Measurements from ENCODE around the gene CHD6.

DNA sequence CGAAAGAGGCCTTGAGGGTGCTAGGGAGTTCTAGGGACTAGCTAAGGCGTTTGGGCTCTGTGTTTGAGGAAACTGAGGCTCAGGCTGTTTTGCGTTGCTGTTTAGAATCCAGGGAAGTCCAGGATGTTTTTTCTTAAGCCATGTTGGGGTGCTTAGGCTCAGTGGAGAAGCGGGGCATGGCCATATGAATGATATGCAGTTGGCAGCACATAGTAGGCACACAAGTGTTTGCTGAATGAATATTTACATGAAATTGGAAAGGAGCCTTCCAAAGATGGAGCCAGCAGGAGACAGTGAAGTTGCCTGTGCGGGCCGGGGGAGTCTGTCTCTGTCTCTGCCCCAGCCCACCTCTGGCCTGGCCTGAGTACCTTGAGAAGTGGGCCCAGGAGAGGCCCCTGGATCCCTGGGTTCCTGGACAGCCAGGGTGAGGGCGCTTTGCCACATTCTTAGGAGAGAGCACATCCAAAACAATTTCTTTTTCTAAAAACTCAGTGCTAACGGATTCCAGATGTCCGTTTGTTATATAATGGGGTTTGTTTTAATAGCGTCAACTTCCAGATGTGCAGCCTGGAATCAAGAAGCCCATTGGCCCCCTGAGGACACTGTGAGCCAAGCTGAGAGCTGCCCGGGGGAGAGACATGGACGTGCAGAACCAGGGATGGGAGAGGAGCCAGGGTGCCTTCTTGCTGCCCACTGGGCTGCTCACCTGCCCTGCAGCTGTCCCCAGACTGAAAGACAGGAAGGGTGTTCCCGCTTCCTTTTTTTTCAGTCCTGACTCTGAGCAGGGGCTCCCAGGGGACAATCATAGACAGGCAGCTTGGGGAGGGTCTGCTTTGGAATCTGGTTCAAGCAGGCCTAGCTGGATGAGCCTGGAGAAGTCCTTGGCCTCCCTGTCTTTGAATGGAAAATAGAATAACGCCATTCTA is 231.4 kb downstream of the CHD6 start:
- no peak for TF ChIP-seq EZH2 (IDR thresholded peaks at IDR 0.05; ENCODE audit: low read depth)
- TF ChIP-seq, protein P1, sequence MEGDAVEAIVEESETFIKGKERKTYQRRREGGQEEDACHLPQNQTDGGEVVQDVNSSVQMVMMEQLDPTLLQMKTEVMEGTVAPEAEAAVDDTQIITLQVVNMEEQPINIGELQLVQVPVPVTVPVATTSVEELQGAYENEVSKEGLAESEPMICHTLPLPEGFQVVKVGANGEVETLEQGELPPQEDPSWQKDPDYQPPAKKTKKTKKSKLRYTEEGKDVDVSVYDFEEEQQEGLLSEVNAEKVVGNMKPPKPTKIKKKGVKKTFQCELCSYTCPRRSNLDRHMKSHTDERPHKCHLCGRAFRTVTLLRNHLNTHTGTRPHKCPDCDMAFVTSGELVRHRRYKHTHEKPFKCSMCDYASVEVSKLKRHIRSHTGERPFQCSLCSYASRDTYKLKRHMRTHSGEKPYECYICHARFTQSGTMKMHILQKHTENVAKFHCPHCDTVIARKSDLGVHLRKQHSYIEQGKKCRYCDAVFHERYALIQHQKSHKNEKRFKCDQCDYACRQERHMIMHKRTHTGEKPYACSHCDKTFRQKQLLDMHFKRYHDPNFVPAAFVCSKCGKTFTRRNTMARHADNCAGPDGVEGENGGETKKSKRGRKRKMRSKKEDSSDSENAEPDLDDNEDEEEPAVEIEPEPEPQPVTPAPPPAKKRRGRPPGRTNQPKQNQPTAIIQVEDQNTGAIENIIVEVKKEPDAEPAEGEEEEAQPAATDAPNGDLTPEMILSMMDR (conservative IDR thresholded peaks at IDR 0.05) = no peak

All from PC-9 (cell line).